Omental fat pad (tissue), 4 donors: Measurements from ENCODE around the gene SEC16B. TPM values are rescaled to one million over a fixed set of nuclear protein-coding genes. Genes with fewer than 3 reads are reported as not detected.

Source experiments
- ATAC-seq: fragments of 150-250 bp; one replicate; pipeline ENCODE4 v1.9.1; 2016; ENCODE audit warnings: mild to moderate bottlenecking, moderate library complexity; ENCODE audit not compliant: low FRiP score
- DNase-seq: peaks from one replicate; pipeline ENCODE4 v3.0.0-alpha.2; 2019; ENCODE audit warnings: low spot score
- CTCF ChIP-seq, 3 donors: fragments of 450-650 bp; IDR thresholded peaks; one replicate each; pipeline ENCODE4 v1.5.1; 2016 to 2017; ENCODE audit warnings: antibody characterized with exemption in 3 of 3, mild to moderate bottlenecking in 3 of 3, moderate library complexity in 2 of 3
- total RNA-seq, 4 donors: library from RNA; depleted of rRNA; stranded (reverse); fragments of >200 nt; gene quantifications; one replicate each; pipeline ENCODE4 v1.1.0, GENCODE V29; 2016

The SEC16B gene
- total RNA-seq, 4 donors from 2014 or later, result 0.56 to 7.7 (median 1.6) TPM

- no peak for DNase-seq
- ATAC-seq, result no peak
- TF ChIP-seq CTCF (IDR thresholded peaks at IDR 0.05), result no peak
These were observed 41.0 kb upstream of the SEC16B start for GRCh38 chr1:178010674-178011464.

DNA sequence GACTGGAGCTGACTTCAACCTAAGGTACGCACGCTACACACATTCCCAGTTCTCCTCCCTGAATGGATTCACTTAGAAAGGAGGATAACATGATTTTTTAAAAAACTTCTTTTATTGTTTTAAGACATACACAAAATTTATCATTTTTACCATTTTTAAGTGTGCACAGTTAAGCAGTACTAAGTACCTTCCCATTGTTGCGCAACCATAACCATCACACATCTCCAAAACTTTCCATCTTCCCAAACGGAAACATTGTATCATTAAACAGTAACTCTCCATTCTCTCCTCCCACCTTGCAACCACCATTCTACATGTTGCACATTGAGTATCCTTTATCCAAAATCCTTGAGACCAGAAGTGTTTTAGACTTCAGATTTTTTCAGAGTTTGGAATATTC lies 36.2 kb upstream of the SEC16B start:
- ATAC-seq, result no peak
- DNase-seq, result no peak
- no peak for TF ChIP-seq CTCF (IDR thresholded peaks at IDR 0.05)

DNA sequence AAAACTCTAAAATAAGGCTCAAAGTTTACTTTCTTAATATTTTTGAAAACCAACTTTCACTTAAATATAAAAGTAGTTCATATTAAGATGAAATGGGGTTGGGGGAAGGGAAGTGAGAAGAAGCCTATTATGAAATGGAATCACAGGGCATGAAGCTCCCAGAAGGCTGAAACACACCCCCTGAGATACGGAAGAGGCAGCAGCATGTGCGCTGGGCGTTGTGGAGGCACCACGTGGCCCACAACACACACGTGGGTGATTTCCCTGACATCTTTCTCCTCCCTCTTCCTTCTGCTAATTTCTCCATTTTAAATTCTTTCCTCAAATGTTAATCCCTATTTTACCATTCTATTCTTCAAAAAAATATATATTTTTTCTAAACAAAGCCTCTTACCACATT lies 35.6 kb upstream of the SEC16B start:
- no peak for TF ChIP-seq CTCF (IDR thresholded peaks at IDR 0.05)
- ATAC-seq, result no peak
- no peak for DNase-seq

- TF ChIP-seq CTCF (IDR thresholded peaks at IDR 0.05), result no peak
- DNase-seq, result no peak
- no peak for ATAC-seq
These were observed 35.1 kb upstream of the SEC16B start for GRCh38 chr1:178004926-178005391.

GRCh38 chr1:177998696-177999631 lies 29.1 kb upstream of the SEC16B start:
- no peak for TF ChIP-seq CTCF (IDR thresholded peaks at IDR 0.05)
- DNase-seq, result no peak
- ATAC-seq, result no peak

DNA sequence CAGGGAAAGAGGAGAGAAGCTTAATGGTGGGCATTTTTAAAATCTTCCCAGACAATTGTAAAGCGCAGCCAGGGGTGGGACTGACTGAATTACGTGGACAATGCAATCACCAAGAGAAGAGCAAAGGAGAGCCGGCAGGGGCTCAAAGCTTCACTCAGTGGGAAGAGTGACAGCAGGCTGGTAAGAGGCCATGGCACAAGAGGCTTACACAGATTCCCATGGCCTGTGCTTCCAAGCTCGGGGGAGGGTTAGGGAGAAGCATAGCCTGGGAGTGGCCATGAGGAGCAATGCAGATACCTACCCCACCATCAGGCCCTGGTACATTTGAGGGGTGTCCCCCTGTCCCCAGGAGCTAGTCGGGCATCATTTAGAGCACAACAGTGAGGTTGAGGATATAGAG lies 27.1 kb upstream of the SEC16B start:
- ATAC-seq (no peak), DNase-seq (no peak)
- no peak for TF ChIP-seq CTCF (IDR thresholded peaks at IDR 0.05)
